ACC112 (cell line): Measurements from ENCODE around the gene FCAR.
"Not testable (repeated sequence)": the region's sequence is repeated elsewhere in the genome, so short reads cannot be mapped to it uniquely, and the experiment has no call there.

Experiments used
- H2AFZ ChIP-seq: fragments of 200-600 bp; sonication (generic); one replicate; pipeline ENCODE4 v1.6.0; 2017; ENCODE audit warnings: antibody characterized with exemption, low read length; ENCODE audit not compliant: unreplicated experiment
- H3K27ac ChIP-seq: fragments of 200-600 bp; sonication (generic); 2 replicates; pipeline ENCODE4 v1.5.1; 2014; ENCODE audit warnings: low read depth, mild to moderate bottlenecking, antibody characterized with exemption, low read length, moderate library complexity
- H3K27me3 ChIP-seq: fragments of 200-600 bp; sonication (generic); 2 replicates; pipeline ENCODE4 v1.6.1; 2014; ENCODE audit warnings: mild to moderate bottlenecking, antibody characterized with exemption, low read length, moderate library complexity, mixed read lengths; ENCODE audit not compliant: insufficient read depth
- H3K36me3 ChIP-seq: fragments of 200-600 bp; sonication (generic); 2 replicates; pipeline ENCODE4 v1.6.1; 2016; ENCODE audit warnings: mild to moderate bottlenecking, antibody characterized with exemption, low read length, moderate library complexity, mixed read lengths; ENCODE audit not compliant: insufficient read depth
- H3K4me1 ChIP-seq: fragments of 200-600 bp; sonication (generic); one replicate; pipeline ENCODE4 v1.6.1; 2016; ENCODE audit warnings: low read length, mixed read lengths; ENCODE audit not compliant: insufficient read depth, unreplicated experiment, control insufficient read depth
- H3K4me3 ChIP-seq: fragments of 200-600 bp; sonication (generic); 2 replicates; pipeline ENCODE4 v1.5.1; 2014; ENCODE audit warnings: mild to moderate bottlenecking, low read depth, low read length
- H3K79me2 ChIP-seq: fragments of 200-600 bp; sonication (generic); one replicate; pipeline ENCODE4 v1.6.0; 2016; ENCODE audit warnings: low read length; ENCODE audit not compliant: control insufficient read depth, unreplicated experiment, insufficient read depth

FCAR gene

DNA sequence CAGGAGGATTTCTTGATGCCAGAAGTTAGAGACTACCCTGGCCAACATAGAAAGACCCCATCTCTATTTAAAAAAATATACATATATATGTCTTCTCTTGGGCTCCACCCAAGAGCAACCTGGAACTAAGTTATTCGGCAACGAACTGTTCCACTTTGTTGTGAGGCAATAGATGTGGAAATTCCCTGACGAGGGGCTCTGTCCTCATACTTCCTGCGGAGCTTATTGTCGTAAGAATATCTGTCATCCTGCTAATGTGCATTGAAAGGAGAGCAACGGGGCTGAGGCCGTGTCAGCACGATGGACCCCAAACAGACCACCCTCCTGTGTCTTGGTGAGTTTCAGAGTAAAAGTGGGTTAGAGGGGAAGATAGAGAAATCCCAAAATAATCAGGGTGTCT, at the start of gene FCAR:
TSS of gene FCAR (plus strand) at position 246 of the 400 bp plus-strand sequence. CDS start at position 301, 55 bp downstream.
- Histone ChIP-seq H3K79me2 (no peaks in the 10 kb centered on the region), H3K4me3 (no peak within 1 kb of the TSS), H3K36me3 (no peaks in the 10 kb centered on the region), H2AFZ (no peak within 1 kb of the TSS), H3K4me1 (no peaks in the 10 kb centered on the region), H3K27ac (no peak within 1 kb of the TSS), H3K27me3 (no peaks in the 10 kb centered on the region)

DNA sequence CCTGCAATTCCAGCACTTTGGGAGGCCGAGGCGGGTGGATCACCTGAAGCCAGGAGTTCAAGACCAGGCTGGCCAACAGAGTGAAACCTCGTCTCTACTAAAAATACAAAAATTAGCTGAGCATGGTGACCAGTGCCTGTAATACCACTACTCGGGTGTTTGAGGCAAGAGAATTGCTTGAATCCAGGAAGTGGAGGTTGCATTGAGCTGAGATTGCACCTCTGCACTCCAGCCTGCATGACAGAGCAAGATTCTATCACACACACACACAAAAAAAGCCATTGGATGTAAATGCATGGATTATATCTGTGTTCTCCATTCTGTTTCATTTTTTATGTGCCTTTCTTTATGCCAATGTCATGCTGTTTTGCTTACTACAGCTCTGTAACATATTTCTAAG, 49.6 kb upstream of the FCAR start:
- H3K4me3 ChIP-seq, H3K27ac ChIP-seq, H3K79me2 ChIP-seq, H3K4me1 ChIP-seq, H3K27me3 ChIP-seq, H3K36me3 ChIP-seq, H2AFZ ChIP-seq: not testable (repeated sequence)

DNA sequence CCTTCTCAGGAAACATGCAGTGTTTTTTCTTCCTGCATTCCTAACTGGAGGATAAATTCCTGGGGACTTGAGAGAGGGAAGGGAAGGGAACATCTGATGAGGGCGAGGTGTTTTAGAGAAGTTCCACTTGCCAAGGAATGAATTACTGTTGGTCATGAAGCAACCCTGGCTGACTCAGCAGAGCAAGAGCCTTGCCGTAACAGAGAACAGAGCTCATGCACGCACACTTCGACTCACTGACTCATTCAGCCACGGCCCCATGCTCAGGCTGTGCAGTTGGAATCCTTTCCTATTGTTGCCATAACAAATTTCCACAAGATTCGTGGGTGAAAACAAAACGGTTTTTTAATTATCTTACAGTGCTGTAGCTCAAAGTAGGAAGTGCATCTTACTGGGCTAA, 48.7 kb upstream of the FCAR start:
- not testable (repeated sequence) for H3K4me1 ChIP-seq, H2AFZ ChIP-seq, H3K4me3 ChIP-seq, H3K79me2 ChIP-seq, H3K27me3 ChIP-seq, H3K36me3 ChIP-seq, H3K27ac ChIP-seq

DNA sequence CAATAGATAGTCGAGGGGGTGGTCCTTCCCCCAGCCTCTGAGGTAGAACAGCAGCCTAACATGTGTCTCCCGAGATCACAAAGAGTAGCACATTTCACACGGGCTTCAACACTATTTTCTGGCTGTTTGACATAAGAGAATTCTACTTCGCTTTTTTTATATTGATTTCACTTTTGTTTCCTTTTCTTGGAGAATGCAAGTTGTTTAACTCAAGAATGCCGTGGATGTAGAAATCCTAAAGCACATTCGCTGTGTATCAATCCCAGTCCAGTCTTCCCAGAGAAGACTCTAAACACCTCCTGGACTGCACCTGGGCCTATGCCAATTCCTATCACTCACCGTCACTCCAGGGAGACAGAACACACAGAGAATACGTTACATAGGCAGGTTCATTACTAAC, 46.0 kb upstream of the FCAR start:
- H3K4me1 ChIP-seq, H3K27ac ChIP-seq, H2AFZ ChIP-seq, H3K79me2 ChIP-seq, H3K36me3 ChIP-seq, H3K27me3 ChIP-seq, H3K4me3 ChIP-seq: not testable (repeated sequence)

DNA sequence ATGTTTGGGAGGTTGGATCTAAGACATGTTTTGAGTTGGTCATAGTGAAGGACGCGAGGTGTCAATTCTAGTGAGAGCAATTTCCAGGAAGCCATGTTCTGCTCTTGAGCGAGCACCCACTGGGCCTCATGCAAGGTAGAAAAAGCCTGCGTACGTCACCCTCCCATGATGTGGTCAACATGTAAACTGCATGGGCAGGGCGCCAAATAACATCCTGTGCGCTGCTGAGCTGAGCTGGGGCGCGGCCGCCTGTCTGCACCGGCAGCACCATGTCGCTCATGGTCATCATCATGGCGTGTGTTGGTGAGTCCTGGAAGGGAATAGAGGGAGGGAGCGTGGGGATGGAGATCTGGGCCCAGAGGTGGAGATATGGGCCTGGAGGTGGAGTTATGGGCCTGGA, 41.5 kb upstream of the FCAR start, which contains the start of gene KIR2DS4:
TSS of gene KIR2DS4 (plus strand) at position 181 of the 400 bp plus-strand sequence.
- not testable (repeated sequence) for H3K27ac ChIP-seq, H3K4me3 ChIP-seq, H3K4me1 ChIP-seq, H2AFZ ChIP-seq, H3K27me3 ChIP-seq, H3K36me3 ChIP-seq, H3K79me2 ChIP-seq

DNA sequence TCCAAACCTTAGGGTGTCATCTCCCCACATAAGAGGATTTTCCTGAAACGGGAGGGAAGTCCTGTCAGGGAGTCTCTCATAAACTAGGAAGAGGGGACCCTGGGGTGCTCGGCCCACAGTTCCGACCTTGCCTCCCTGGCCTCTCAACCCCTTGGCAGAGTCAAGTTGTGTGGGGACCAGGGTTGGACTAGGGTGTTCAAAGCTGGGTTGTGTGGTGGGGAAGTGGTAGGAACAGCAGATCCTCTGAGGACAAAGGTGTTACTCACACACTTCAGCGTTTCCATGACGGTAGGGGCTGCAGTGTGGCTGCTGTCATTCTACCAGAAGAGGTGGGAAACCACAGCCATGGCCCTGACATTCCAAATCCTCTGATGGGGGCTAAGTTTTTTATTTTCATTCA, 38.9 kb upstream of the FCAR start:
- H3K79me2 ChIP-seq, H3K4me1 ChIP-seq, H3K27ac ChIP-seq: not testable (repeated sequence)

GRCh38 chr19:54837522-54837921, 36.5 kb upstream of the FCAR start:
- not testable (repeated sequence) for H3K27ac ChIP-seq, H3K4me1 ChIP-seq, H3K79me2 ChIP-seq, H2AFZ ChIP-seq, H3K27me3 ChIP-seq, H3K36me3 ChIP-seq, H3K4me3 ChIP-seq

More for the DNA sequence above, 38.9 kb upstream of the FCAR start:
- not testable (repeated sequence) for H3K36me3 ChIP-seq, H3K27me3 ChIP-seq, H3K4me3 ChIP-seq, H2AFZ ChIP-seq

- H2AFZ ChIP-seq, H3K27ac ChIP-seq, H3K36me3 ChIP-seq, H3K4me3 ChIP-seq, H3K79me2 ChIP-seq, H3K4me1 ChIP-seq, H3K27me3 ChIP-seq: not testable (repeated sequence)
Measured at GRCh38 chr19:54843171-54843570, 30.9 kb upstream of the FCAR start.

GRCh38 chr19:54850061-54850640, 23.9 kb upstream of the FCAR start, which contains the start of gene KIR3DL2:
KIR3DL2 (plus strand) TSS chr19:54850443; CDS start chr19:54850476, 33 bp downstream.
- H3K4me3 ChIP-seq, H3K79me2 ChIP-seq, H3K4me1 ChIP-seq, H3K27ac ChIP-seq, H3K27me3 ChIP-seq, H3K36me3 ChIP-seq, H2AFZ ChIP-seq: not testable (repeated sequence)

GRCh38 chr19:54850930-54851329, 23.1 kb upstream of the FCAR start:
- Histone ChIP-seq H3K79me2 (no peaks in the 10 kb centered on the region), H3K4me1 (no peaks in the 10 kb centered on the region), H3K27ac (no peak overlapping the region), H3K27me3 (no peaks in the 10 kb centered on the region), H3K4me3 (no peak overlapping the region), H3K36me3 (no peaks in the 10 kb centered on the region), H2AFZ (no peak overlapping the region)

DNA sequence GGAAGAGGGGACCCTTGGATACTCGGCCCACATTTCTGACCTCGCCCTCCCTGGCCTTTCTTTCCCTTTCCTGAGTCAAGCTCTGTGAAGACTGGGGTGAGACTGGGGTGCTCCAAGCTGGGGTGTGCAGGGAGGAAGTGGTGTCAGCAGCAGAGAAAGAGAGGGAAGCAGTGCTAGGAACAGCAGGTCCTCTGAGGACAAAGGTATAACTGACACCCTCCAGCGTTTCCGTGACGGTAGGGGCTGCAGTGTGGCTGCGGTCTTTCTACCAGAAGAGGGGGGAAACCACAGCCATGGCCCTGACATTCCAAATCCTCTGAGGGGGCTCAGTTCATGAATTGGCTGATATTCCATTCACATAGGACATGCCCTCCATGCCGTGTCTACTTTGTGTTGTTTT, 22.7 kb upstream of the FCAR start:
- Histone ChIP-seq H3K36me3 (no peaks in the 10 kb centered on the region), H3K27me3 (no peaks in the 10 kb centered on the region), H2AFZ (no peak overlapping the region), H3K79me2 (no peaks in the 10 kb centered on the region), H3K27ac (no peak overlapping the region), H3K4me3 (no peak overlapping the region), H3K4me1 (no peaks in the 10 kb centered on the region)
